IPS DF 6.9 (cell line): Measurements from ENCODE around the gene VGLL3.

Experiments used
- DNase-seq: peaks from one replicate; pipeline ENCODE4 v3.0.0-alpha.2; 2013; ENCODE audit warnings: low read depth, low spot score
- H3K27ac ChIP-seq: one replicate; pipeline ENCODE4 v1.5.1; 2013; ENCODE audit warnings: low read length, control low read depth
- H3K27me3 ChIP-seq: 2 replicates; pipeline ENCODE4 v1.6.1; 2013; ENCODE audit warnings: mild to moderate bottlenecking, low read length; ENCODE audit not compliant: control insufficient read depth, insufficient read depth
- H3K36me3 ChIP-seq: 2 replicates; pipeline ENCODE4 v1.6.1; 2013; ENCODE audit warnings: low read length; ENCODE audit not compliant: control insufficient read depth, insufficient read depth
- H3K4me1 ChIP-seq: 2 replicates; pipeline ENCODE4 v1.6.1; 2013; ENCODE audit warnings: low read length; ENCODE audit not compliant: control insufficient read depth, insufficient read depth
- H3K4me3 ChIP-seq: 2 replicates; pipeline ENCODE4 v1.5.1; 2013; ENCODE audit warnings: mild to moderate bottlenecking, low read length
- H3K9me3 ChIP-seq: 2 replicates; pipeline ENCODE4 v1.6.1; 2013; ENCODE audit warnings: low read length, inconsistent platforms; ENCODE audit not compliant: control insufficient read depth, insufficient read depth
- WGBS: extraction: QIAGEN DNeasy Blood & Tissue Kit; methylation state at CpG from one replicate; pipeline ENCODE4 v1.1.7; 2013; ENCODE audit warnings: mixed read lengths, missing lambda C conversion rate; ENCODE audit not compliant: insufficient read length, insufficient coverage; 5-methylcytosine and 5-hydroxymethylcytosine counted together

Gene VGLL3

GRCh38 chr3:86973440-86973839, 17.5 kb downstream of the VGLL3 start:
- Histone ChIP-seq H3K4me1 (no peaks in the 10 kb centered on the region), H3K4me3 (no peak overlapping the region), H3K36me3 (no peaks in the 10 kb centered on the region), H3K9me3 (no peaks in the 10 kb centered on the region), H3K27ac (no peak overlapping the region), H3K27me3 (no peaks in the 10 kb centered on the region)
- no peak for DNase-seq
- WGBS, result no CpG with 5 or more reads among the region's 3 CpGs

GRCh38 chr3:86969500-86970189, 21.3 kb downstream of the VGLL3 start:
- Histone ChIP-seq H3K36me3 (no peaks in the 10 kb centered on the region), H3K27ac (no peak overlapping the region), H3K4me3 (no peak overlapping the region), H3K4me1 (no peaks in the 10 kb centered on the region), H3K27me3 (no peaks in the 10 kb centered on the region), H3K9me3 (no peaks in the 10 kb centered on the region)
- no peak for DNase-seq
- WGBS, result no CpG with 5 or more reads among the region's 6 CpGs

- WGBS, result no CpG with 5 or more reads among the region's 7 CpGs
- Histone ChIP-seq H3K4me3 (no peak overlapping the region), H3K27ac (no peak overlapping the region), H3K27me3 (no peaks in the 10 kb centered on the region), H3K36me3 (no peaks in the 10 kb centered on the region), H3K4me1 (no peaks in the 10 kb centered on the region), H3K9me3 (no peaks in the 10 kb centered on the region)
- DNase-seq, result no peak
Observed at GRCh38 chr3:86968244-86968932, 22.6 kb downstream of the VGLL3 start.

GRCh38 chr3:86967062-86967461, 23.9 kb downstream of the VGLL3 start:
- H3K27me3 ChIP-seq, result no peaks in the 10 kb centered on the region
- DNase-seq, result no peak
- no peaks in the 10 kb centered on the region for H3K4me1 ChIP-seq
- no peaks in the 10 kb centered on the region for H3K9me3 ChIP-seq
- no CpG with 5 or more reads among the region's 2 CpGs for WGBS
- no peak overlapping the region for H3K27ac ChIP-seq
- H3K4me3 ChIP-seq, result no peak overlapping the region
- H3K36me3 ChIP-seq, result no peaks in the 10 kb centered on the region

GRCh38 chr3:86965166-86965565, 25.8 kb downstream of the VGLL3 start:
- no CpG with 5 or more reads among the region's 3 CpGs for WGBS
- H3K4me1 ChIP-seq, result no peaks in the 10 kb centered on the region
- H3K36me3 ChIP-seq, result no peaks in the 10 kb centered on the region
- DNase-seq, result no peak
- H3K27ac ChIP-seq, result no peak overlapping the region
- H3K27me3 ChIP-seq, result no peaks in the 10 kb centered on the region
- H3K9me3 ChIP-seq, result no peaks in the 10 kb centered on the region
- H3K4me3 ChIP-seq, result no peak overlapping the region

GRCh38 chr3:86963611-86964010, 27.3 kb downstream of the VGLL3 start:
- Histone ChIP-seq H3K4me1 (no peaks in the 10 kb centered on the region), H3K27ac (no peak overlapping the region), H3K27me3 (no peaks in the 10 kb centered on the region), H3K9me3 (no peaks in the 10 kb centered on the region), H3K36me3 (no peaks in the 10 kb centered on the region), H3K4me3 (no peak overlapping the region)
- no peak for DNase-seq
- no CpG with 5 or more reads among the region's 1 CpG for WGBS

GRCh38 chr3:86961297-86961696, 29.7 kb downstream of the VGLL3 start:
- WGBS, result no CpG with 5 or more reads among the region's 3 CpGs
- no peak for DNase-seq

GRCh38 chr3:86960550-86960949, 30.4 kb downstream of the VGLL3 start:
- Histone ChIP-seq H3K4me3 (no peak overlapping the region), H3K4me1 (peaks cover 1% of the 10 kb centered on the region; the same call in 1 of the 2 replicates), H3K27ac (no peak overlapping the region), H3K27me3 (no peaks in the 10 kb centered on the region), H3K36me3 (no peaks in the 10 kb centered on the region), H3K9me3 (no peaks in the 10 kb centered on the region)
- DNase-seq, result no peak
- no CpG with 5 or more reads among the region's 3 CpGs for WGBS

More at GRCh38 chr3:86961297-86961696, 29.7 kb downstream of the VGLL3 start:
- H3K27me3 ChIP-seq, result no peaks in the 10 kb centered on the region
- no peaks in the 10 kb centered on the region for H3K9me3 ChIP-seq
- no peak overlapping the region for H3K4me3 ChIP-seq
- H3K4me1 ChIP-seq, result peaks cover 1% of the 10 kb centered on the region; the same call in 1 of the 2 replicates
- no peak overlapping the region for H3K27ac ChIP-seq
- H3K36me3 ChIP-seq, result no peaks in the 10 kb centered on the region

GRCh38 chr3:86958534-86958933, 32.4 kb downstream of the VGLL3 start:
- Histone ChIP-seq H3K27me3 (no peaks in the 10 kb centered on the region), H3K27ac (no peak overlapping the region), H3K9me3 (no peaks in the 10 kb centered on the region), H3K4me3 (no peak overlapping the region), H3K4me1 (peaks cover 1% of the 10 kb centered on the region; the same call in 1 of the 2 replicates), H3K36me3 (no peaks in the 10 kb centered on the region)
- no CpG with 5 or more reads among the region's 1 CpG for WGBS
- DNase-seq, result no peak

GRCh38 chr3:86954747-86955146, 36.2 kb downstream of the VGLL3 start:
- no peaks in the 10 kb centered on the region for H3K9me3 ChIP-seq
- no peak overlapping the region for H3K27ac ChIP-seq
- H3K27me3 ChIP-seq, result no peaks in the 10 kb centered on the region
- peaks cover 1% of the 10 kb centered on the region; the same call in 1 of the 2 replicates for H3K4me1 ChIP-seq
- WGBS, result no CpG with 5 or more reads among the region's 2 CpGs
- H3K36me3 ChIP-seq, result no peaks in the 10 kb centered on the region
- no peak overlapping the region for H3K4me3 ChIP-seq
- no peak for DNase-seq
